CD4-positive, alpha-beta memory T cell (primary cell): ENCODE measurements around the gene COL5A1. TPM values are rescaled to one million over a fixed set of nuclear protein-coding genes. Genes with fewer than 3 reads are reported as not detected.

Source experiments
- CTCF ChIA-PET: fragments of 350-600 bp; sonication (Branson Sonifier 250); formaldehyde crosslinking; loops from one replicate; lab custom pipeline; 2021; ENCODE audit warnings: inconsistent platforms; ENCODE audit not compliant: partially characterized antibody; lab: Charles Lee
- POLR2A ChIA-PET: fragments of 350-600 bp; sonication (Branson Sonifier 250); formaldehyde crosslinking; loops from one replicate; lab custom pipeline; 2021; ENCODE audit not compliant: partially characterized antibody; lab: Charles Lee
- DNase-seq, 5 donors: peaks; one replicate each; pipeline versions ENCODE4 v3.0.0 to v3.0.0-alpha.2; 2020 to 2022; ENCODE audit warnings: mixed read lengths in 1 of 5
- H3K27ac ChIP-seq: one replicate; pipeline ENCODE4 v1.7.0; 2013; ENCODE audit warnings: low read depth, low read length
- H3K27me3 ChIP-seq: 2 replicates; pipeline ENCODE4 v1.7.0; 2013; ENCODE audit warnings: mild to moderate bottlenecking, low read length, moderate library complexity; ENCODE audit not compliant: insufficient read depth
- H3K36me3 ChIP-seq: 2 replicates; pipeline ENCODE4 v1.7.0; 2013; ENCODE audit warnings: mild to moderate bottlenecking, low read length, moderate library complexity; ENCODE audit not compliant: insufficient read depth
- H3K4me1 ChIP-seq: 2 replicates; pipeline ENCODE4 v1.7.0; 2013; ENCODE audit warnings: mild to moderate bottlenecking, low read length, moderate library complexity; ENCODE audit not compliant: insufficient read depth
- H3K4me3 ChIP-seq, 2 donors: one replicate each; pipeline ENCODE4 v1.7.0; 2013; ENCODE audit warnings: low read length in 2 of 2, mild to moderate bottlenecking in 1 of 2
- H3K9me3 ChIP-seq, 2 donors: one replicate each; pipeline ENCODE4 v1.7.0; 2013; ENCODE audit warnings: low read length in 2 of 2, control low read depth in 1 of 2; ENCODE audit not compliant: control insufficient read depth in 1 of 2
- H3K27ac Mint-ChIP-seq, 7 donors: one replicate each; pipeline ENCODE4 v1.8.0; 2020 to 2021; ENCODE audit warnings: mixed read lengths in 7 of 7, mild to moderate bottlenecking in 6 of 7, inconsistent platforms in 3 of 7, moderate library complexity in 3 of 7
- H3K27me3 Mint-ChIP-seq, 2 donors: one replicate each; pipeline ENCODE4 v1.8.0; 2020 to 2021; ENCODE audit warnings: mixed read lengths in 2 of 2
- H3K36me3 Mint-ChIP-seq, 2 donors: one replicate each; pipeline ENCODE4 v1.8.0; 2020 to 2021; ENCODE audit warnings: mixed read lengths in 2 of 2, inconsistent platforms in 1 of 2, mild to moderate bottlenecking in 1 of 2
- H3K4me1 Mint-ChIP-seq, 4 donors: one replicate each; pipeline ENCODE4 v1.8.0; 2020 to 2021; ENCODE audit warnings: mixed read lengths in 4 of 4, mild to moderate bottlenecking in 1 of 4
- H3K4me3 Mint-ChIP-seq, 8 donors: one replicate each; pipeline ENCODE4 v1.8.0; 2020 to 2021; ENCODE audit warnings: mixed read lengths in 8 of 8, mild to moderate bottlenecking in 7 of 8, moderate library complexity in 6 of 8, inconsistent platforms in 3 of 8
- H3K9me3 Mint-ChIP-seq, 8 donors: one replicate each; pipeline ENCODE4 v1.8.0; 2020 to 2021; ENCODE audit warnings: mixed read lengths in 8 of 8, mild to moderate bottlenecking in 5 of 8, inconsistent platforms in 3 of 8, moderate library complexity in 1 of 8
- intact Hi-C: fragments of 100-400 bp; cut with micrococcal nuclease; formaldehyde crosslinking; loops from one replicate; pipeline ENCODE4 v1.15.1; 2023
- polyA plus RNA-seq, 2 donors: library from polyadenylated mRNA; unstranded; fragments of 300-500 nt; fragmentation: Illumina TruSeq; gene quantifications; one replicate each; pipeline ENCODE4 v1.2.3, GENCODE V29; 2021
- total RNA-seq, 2 experiments: library from RNA; stranded (reverse); gene quantifications; one replicate each; pipeline ENCODE4 v1.2.3, GENCODE V29; 2021

Gene COL5A1
- total and polyA plus RNA-seq, 4 experiments from 2014 or later, result 0.36 to 1.6 (median 1.5) TPM; not detected in 1

GRCh38 chr9:134889386-134890154 lies 248.0 kb downstream of the COL5A1 start:
- H3K27me3 Mint-ChIP-seq, result peaks cover 4 to 23% of the 10 kb centered on the region in 2 donors
- no peaks in the 10 kb centered on the region for H3K4me1 ChIP-seq
- no peak overlapping the region for H3K27ac ChIP-seq
- intact Hi-C loops, result no loop called here
- no peak overlapping the region for H3K4me3 Mint-ChIP-seq
- POLR2A ChIA-PET, result no interaction called here
- no peaks in the 10 kb centered on the region for H3K4me1 Mint-ChIP-seq
- H3K27me3 ChIP-seq, result no peaks in the 10 kb centered on the region
- H3K36me3 Mint-ChIP-seq, result no peaks in the 10 kb centered on the region
- no peaks in the 10 kb centered on the region for H3K36me3 ChIP-seq
- no peak overlapping the region for H3K27ac Mint-ChIP-seq
- no peaks in the 10 kb centered on the region for H3K9me3 ChIP-seq
- no peak for DNase-seq
- H3K9me3 Mint-ChIP-seq, result peaks cover 0 to 2% (median 0%) of the 10 kb centered on the region in 8 donors
- no peak overlapping the region for H3K4me3 ChIP-seq
- CTCF ChIA-PET, result no interaction called here

DNA sequence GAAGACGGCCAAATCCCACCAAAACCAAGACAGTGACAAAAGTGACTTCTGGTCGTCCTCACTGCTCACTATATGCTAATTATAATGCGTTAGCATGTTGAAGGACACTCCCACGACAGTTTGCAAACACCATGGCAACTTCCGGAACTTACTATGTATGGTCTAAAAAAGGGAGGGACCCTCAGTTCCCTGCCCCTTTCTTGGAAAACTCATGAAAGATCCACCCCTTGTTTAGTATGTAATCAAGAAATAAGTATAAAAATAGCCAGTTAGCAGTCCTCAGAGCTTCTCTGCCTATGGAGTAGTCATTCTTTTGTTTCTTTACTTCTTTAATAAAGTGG lies 248.5 kb downstream of the COL5A1 start:
- H3K9me3 ChIP-seq, result no peaks in the 10 kb centered on the region
- H3K27me3 ChIP-seq, result no peaks in the 10 kb centered on the region
- H3K4me1 Mint-ChIP-seq, result no peaks in the 10 kb centered on the region
- H3K9me3 Mint-ChIP-seq, result peaks cover 0 to 2% (median 0%) of the 10 kb centered on the region in 8 donors
- DNase-seq, result no peak
- no peak overlapping the region for H3K4me3 ChIP-seq
- CTCF ChIA-PET, result no interaction called here
- H3K36me3 ChIP-seq, result no peaks in the 10 kb centered on the region
- intact Hi-C loops, result no loop called here
- H3K27me3 Mint-ChIP-seq, result peaks cover 4 to 23% of the 10 kb centered on the region in 2 donors
- POLR2A ChIA-PET, result no interaction called here
- H3K4me3 Mint-ChIP-seq, result no peak overlapping the region
- no peaks in the 10 kb centered on the region for H3K4me1 ChIP-seq
- H3K36me3 Mint-ChIP-seq, result no peaks in the 10 kb centered on the region
- no peak overlapping the region for H3K27ac ChIP-seq
- H3K27ac Mint-ChIP-seq, result no peak overlapping the region

DNA sequence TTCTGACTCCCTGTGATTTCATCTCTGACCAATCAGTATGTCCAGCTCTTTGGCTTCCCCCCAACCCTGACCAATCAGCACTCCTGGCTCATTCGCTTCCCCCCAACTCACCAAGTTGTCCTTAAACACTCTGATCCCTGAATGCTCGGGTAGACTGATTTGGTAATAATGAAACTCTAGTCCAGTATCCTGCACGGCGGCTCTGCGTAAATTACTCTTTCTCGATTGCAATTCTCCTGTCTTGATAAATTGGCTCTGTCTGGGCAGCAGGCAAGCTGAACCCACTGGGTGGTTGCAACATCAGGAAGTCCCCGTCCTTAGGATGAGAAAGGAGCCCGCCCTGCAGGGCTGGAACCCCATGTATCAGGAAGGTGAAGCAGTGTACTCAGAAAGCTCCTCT lies 249.4 kb downstream of the COL5A1 start:
- H3K27me3 ChIP-seq, result no peaks in the 10 kb centered on the region
- no peaks in the 10 kb centered on the region for H3K36me3 ChIP-seq
- Mint-ChIP-seq H3K27ac (no peak overlapping the region), H3K27me3 (peaks cover 6 to 23% of the 10 kb centered on the region in 2 donors), H3K9me3 (peaks cover 0 to 3% (median 0%) of the 10 kb centered on the region in 8 donors), H3K4me3 (no peak overlapping the region), H3K36me3 (no peaks in the 10 kb centered on the region), H3K4me1 (no peaks in the 10 kb centered on the region)
- no peaks in the 10 kb centered on the region for H3K9me3 ChIP-seq
- H3K27ac ChIP-seq, result no peak overlapping the region
- CTCF ChIA-PET, result no interaction called here
- no peaks in the 10 kb centered on the region for H3K4me1 ChIP-seq
- POLR2A ChIA-PET, result no interaction called here
- H3K4me3 ChIP-seq, result no peak overlapping the region
- DNase-seq, result no peak
- intact Hi-C loops, result no loop called here

DNA sequence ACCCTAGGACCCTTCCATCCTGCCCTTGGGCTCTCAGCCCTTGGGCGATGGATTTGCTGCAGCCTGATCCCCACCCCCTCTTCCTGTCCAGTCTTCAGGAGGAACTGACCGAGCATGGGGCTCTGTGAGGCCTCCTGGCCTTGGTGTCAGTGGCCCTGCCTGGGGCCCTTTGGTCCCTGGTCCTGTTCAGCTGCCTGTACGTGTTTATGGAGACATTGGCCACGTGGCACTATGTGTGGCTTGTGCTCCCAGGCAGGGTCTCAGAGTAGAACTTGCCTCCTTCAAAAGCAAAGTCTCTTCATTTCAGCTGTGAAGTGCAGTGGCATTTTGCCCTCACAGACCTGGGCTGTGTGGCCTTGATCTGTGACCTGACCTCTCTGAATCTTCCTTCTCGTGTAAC lies 250.1 kb downstream of the COL5A1 start:
- H3K9me3 Mint-ChIP-seq, result peaks cover 0 to 3% (median 0%) of the 10 kb centered on the region in 8 donors
- DNase-seq, result no peak
- H3K36me3 ChIP-seq, result no peaks in the 10 kb centered on the region
- CTCF ChIA-PET, result no interaction called here
- H3K4me1 Mint-ChIP-seq, result no peaks in the 10 kb centered on the region
- H3K4me1 ChIP-seq, result no peaks in the 10 kb centered on the region
- H3K36me3 Mint-ChIP-seq, result no peaks in the 10 kb centered on the region
- no peaks in the 10 kb centered on the region for H3K9me3 ChIP-seq
- no peak overlapping the region for H3K27ac ChIP-seq
- POLR2A ChIA-PET, result no interaction called here
- peaks cover 6 to 17% of the 10 kb centered on the region in 2 donors for H3K27me3 Mint-ChIP-seq
- H3K27me3 ChIP-seq, result no peaks in the 10 kb centered on the region
- H3K27ac Mint-ChIP-seq, result no peak overlapping the region
- intact Hi-C loops, result no loop called here
- H3K4me3 Mint-ChIP-seq, result no peak overlapping the region
- no peak overlapping the region for H3K4me3 ChIP-seq

DNA sequence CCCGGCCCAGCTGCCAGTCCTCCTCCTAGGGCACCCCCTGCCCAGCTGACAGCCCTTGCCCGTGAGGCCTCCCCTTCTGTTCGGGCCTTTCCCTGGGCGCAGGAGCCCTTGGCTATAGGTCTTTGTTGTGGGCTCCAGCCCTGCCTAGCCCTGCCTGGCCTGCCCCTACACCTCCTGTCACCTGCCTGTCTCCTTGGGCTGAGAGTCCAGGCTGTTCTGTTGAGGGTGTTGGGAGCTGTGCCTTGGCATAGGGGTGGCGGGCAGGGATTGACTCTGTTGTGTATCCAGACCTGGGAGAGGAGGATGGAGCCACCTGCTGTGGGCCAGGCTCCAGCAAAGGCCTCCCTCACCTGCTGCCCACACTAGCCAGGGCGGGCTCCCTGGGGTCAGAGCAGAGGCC lies 250.6 kb downstream of the COL5A1 start:
- H3K27ac Mint-ChIP-seq, result no peak overlapping the region

DNA sequence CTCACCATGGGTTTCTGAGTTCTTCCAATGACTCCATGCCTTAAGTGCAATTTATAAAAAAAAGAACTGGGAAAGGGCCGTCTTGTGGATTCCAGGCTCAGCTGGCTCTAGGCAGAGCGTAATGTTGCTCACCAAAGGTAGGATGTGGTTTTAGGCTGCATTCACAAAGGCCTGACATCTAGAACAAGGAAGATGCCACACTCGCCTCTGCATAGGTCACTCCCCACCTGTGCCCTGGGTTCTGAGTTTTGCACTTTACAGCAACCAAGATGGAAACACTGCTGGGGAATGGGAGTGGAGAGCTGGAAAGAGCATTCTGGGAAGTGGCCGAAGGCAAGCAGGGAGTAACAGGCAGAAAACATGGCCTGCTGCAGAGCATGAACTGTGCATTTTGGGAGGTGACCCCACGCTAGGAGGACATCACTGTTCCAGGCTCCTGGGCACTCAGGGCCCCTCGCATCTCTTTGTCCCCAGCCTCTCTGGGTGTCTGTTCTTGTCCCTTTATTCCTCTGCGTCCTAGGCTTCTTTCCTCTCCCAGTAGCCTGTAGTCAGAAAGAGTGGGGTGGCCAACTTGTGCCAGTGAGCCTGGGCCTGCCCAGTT lies 251.3 kb downstream of the COL5A1 start:
- Mint-ChIP-seq H3K9me3 (peaks cover 0 to 5% (median 2%) of the 10 kb centered on the region in 8 donors), H3K27me3 (peaks cover 10 to 19% of the 10 kb centered on the region in 2 donors)
- DNase-seq, result no peak

More for the DNA sequence above, 250.6 kb downstream of the COL5A1 start:
- Histone ChIP-seq H3K27me3 (no peaks in the 10 kb centered on the region), H3K27ac (no peak overlapping the region), H3K36me3 (no peaks in the 10 kb centered on the region), H3K9me3 (no peaks in the 10 kb centered on the region), H3K4me3 (no peak overlapping the region), H3K4me1 (no peaks in the 10 kb centered on the region)
- Mint-ChIP-seq H3K9me3 (peaks cover 0 to 3% (median 0%) of the 10 kb centered on the region in 8 donors), H3K27me3 (peaks cover 7 to 15% of the 10 kb centered on the region in 2 donors), H3K4me3 (no peak overlapping the region), H3K4me1 (no peaks in the 10 kb centered on the region), H3K36me3 (no peaks in the 10 kb centered on the region)
- POLR2A ChIA-PET, result no interaction called here
- intact Hi-C loops, result no loop called here
- DNase-seq, result no peak
- CTCF ChIA-PET, result no interaction called here

More for the DNA sequence above, 251.3 kb downstream of the COL5A1 start:
- Histone ChIP-seq H3K27me3 (no peaks in the 10 kb centered on the region), H3K27ac (no peak overlapping the region), H3K4me3 (no peak overlapping the region), H3K4me1 (no peaks in the 10 kb centered on the region), H3K36me3 (no peaks in the 10 kb centered on the region), H3K9me3 (no peaks in the 10 kb centered on the region)
- no peak overlapping the region for H3K4me3 Mint-ChIP-seq
- no peaks in the 10 kb centered on the region for H3K4me1 Mint-ChIP-seq
- no peak overlapping the region for H3K27ac Mint-ChIP-seq
- intact Hi-C loops, result no loop called here
- H3K36me3 Mint-ChIP-seq, result no peaks in the 10 kb centered on the region
- CTCF ChIA-PET, result no interaction called here
- POLR2A ChIA-PET, result no interaction called here
